Transverse colon (tissue), 4 donors: ENCODE results near the gene MLLT10.

Source experiments
- CTCF ChIP-seq, 5 experiments: fragments of 200-600 bp in 3 of 5; fragments of 450-650 bp in 2 of 5; sonication (generic) in 3 of 5; IDR thresholded peaks; 1 replicate in 2 of 5; 2 replicates in 3 of 5; pipeline ENCODE4 v1.5.1; 2016 to 2017; ENCODE audit warnings: antibody characterized with exemption in 5 of 5, inconsistent platforms in 3 of 5, mild to moderate bottlenecking in 2 of 5, moderate library complexity in 1 of 5
- EP300 ChIP-seq: sonication (generic); formaldehyde crosslinking; IDR thresholded peaks from one replicate; pipeline ENCODE4 v1.6.1; 2017; ENCODE audit warnings: antibody characterized with exemption, low read depth
- POLR2A ChIP-seq: fragments of 450-650 bp; IDR thresholded peaks from one replicate; pipeline ENCODE4 v1.6.1; 2016; ENCODE audit warnings: antibody characterized with exemption, mild to moderate bottlenecking, moderate library complexity
- POLR2AphosphoS5 ChIP-seq, 3 donors: sonication (generic); formaldehyde crosslinking; IDR thresholded peaks; one replicate each; pipeline ENCODE4 v1.6.1; 2016; ENCODE audit warnings: antibody characterized with exemption in 3 of 3

- TF ChIP-seq CTCF (IDR thresholded peaks at IDR 0.05) (no peak), POLR2A (no peak), POLR2AphosphoS5 (IDR thresholded peaks at IDR 0.05) (no peak), EP300 (no peak)
Measured at GRCh38 chr10:21744223-21744622, 210.2 kb downstream of the MLLT10 start.
